IPS-18c (cell line): Measurements from ENCODE around the gene BBS9.
"Not testable (repeated sequence)": the region's sequence is repeated elsewhere in the genome, so short reads cannot be mapped to it uniquely, and the experiment has no call there.

ENCODE experiments used
- H3K4me3 ChIP-seq: 2 replicates; pipeline ENCODE4 v1.7.0; 2013; ENCODE audit warnings: low read depth, mild to moderate bottlenecking, low read length, moderate library complexity; ENCODE audit not compliant: insufficient read depth
- H3K9me3 ChIP-seq: one replicate; pipeline ENCODE4 v1.6.1; 2013; ENCODE audit warnings: mild to moderate bottlenecking, low read length, moderate library complexity; ENCODE audit not compliant: control insufficient read depth, insufficient read depth

Gene BBS9

GRCh38 chr7:33299425-33299824 lies 170.1 kb downstream of the BBS9 start:
- no peak overlapping the region for H3K4me3 ChIP-seq
- H3K9me3 ChIP-seq: no peaks in the 10 kb centered on the region

- Histone ChIP-seq H3K4me3 (no peak overlapping the region), H3K9me3 (no peaks in the 10 kb centered on the region)
Measured at GRCh38 chr7:33300131-33300530, 170.8 kb downstream of the BBS9 start.

DNA sequence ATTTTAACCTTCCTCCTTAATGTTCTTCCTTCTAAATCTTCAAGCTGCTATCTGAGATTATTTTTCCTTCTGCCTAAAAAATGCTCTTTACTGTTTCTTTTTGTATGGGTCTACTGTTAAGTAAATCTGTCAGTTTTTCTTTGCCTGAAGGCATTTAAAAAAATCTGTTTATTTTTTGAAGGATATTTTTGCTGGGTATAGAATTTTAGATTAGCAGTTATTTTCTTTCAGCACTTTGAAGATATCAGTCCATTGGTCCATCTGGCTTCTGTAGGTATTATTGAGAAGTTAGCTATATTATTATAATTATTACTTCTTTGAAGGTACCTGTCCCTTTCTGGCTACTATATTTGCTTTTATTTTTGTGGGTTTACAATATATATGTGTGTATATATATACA lies 171.4 kb downstream of the BBS9 start:
- Histone ChIP-seq H3K9me3 (no peaks in the 10 kb centered on the region), H3K4me3 (no peak overlapping the region)

DNA sequence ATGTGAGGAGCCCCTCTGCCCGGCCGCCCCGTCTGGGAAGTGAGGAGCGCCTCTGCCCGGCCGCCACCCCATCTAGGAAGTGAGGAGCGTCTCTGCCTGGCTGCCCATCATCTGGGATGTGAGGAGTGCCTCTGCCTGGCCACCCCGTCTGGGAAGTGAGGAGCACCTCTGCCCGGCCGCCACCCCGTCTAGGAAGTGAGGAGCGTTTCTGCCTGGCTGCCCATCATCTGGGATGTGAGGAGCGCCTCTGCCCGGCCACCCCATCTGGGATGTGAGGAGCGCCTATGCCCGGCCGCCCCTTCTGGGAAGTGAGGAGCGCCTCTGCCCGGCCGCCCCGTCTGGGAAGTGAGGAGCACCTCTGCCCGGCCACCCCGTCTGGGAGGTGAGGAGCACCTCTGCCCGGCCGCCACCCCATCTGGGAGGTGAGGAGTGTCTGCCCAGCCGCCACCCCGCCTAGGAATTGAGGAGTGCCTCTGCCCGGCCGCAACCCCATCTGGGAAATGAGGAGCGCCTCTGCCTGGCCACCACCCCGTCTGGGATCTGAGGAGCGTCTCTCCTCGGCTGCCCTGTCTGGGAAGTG lies 174.7 kb downstream of the BBS9 start:
- H3K4me3 ChIP-seq, H3K9me3 ChIP-seq: not testable (repeated sequence)

- Histone ChIP-seq H3K9me3 (no peaks in the 10 kb centered on the region), H3K4me3 (no peak overlapping the region)
Measured at GRCh38 chr7:33307205-33307604, 177.8 kb downstream of the BBS9 start.

- no peak overlapping the region for H3K4me3 ChIP-seq
- H3K9me3 ChIP-seq: no peaks in the 10 kb centered on the region
Measured at GRCh38 chr7:33310546-33310945, 181.2 kb downstream of the BBS9 start.

DNA sequence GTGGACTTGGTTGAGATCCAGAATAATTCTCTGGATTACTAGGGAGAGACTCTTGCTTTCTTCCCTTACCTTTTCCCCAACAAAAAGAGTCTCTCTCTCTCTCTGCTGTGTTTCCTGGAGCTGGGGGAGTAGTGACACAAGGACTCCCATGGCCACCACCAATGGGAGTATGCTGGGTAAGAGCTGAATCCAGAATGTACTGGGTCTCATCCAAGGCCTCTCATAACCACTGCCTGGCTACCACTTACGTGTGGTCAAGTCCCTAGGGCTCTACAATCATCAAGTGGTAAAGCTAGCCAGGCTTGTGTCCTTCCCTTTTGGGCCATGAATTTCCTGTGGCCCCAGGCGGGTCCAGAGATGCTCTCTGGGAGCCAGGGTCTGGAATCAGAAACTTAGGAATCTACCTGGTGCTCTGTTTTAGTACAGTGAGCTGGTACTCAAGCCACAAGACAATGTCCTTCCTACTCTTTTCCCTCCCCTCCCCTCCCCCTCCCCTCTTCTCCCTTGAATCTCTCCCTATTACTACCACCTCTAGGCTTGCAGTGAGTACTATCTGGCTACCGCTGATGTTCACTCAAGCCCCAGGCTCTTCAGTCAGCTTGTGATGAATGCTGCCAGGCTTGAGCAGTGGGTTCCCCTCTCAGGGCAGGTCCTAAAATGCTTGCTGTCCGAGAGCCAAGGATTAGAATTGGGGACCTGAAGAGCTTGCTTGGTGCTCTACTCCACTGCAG lies 196.6 kb downstream of the BBS9 start:
- no peaks in the 10 kb centered on the region for H3K9me3 ChIP-seq
- H3K4me3 ChIP-seq: no peak overlapping the region

- no peak overlapping the region for H3K4me3 ChIP-seq
Measured at GRCh38 chr7:33326485-33326848, 197.1 kb downstream of the BBS9 start.

DNA sequence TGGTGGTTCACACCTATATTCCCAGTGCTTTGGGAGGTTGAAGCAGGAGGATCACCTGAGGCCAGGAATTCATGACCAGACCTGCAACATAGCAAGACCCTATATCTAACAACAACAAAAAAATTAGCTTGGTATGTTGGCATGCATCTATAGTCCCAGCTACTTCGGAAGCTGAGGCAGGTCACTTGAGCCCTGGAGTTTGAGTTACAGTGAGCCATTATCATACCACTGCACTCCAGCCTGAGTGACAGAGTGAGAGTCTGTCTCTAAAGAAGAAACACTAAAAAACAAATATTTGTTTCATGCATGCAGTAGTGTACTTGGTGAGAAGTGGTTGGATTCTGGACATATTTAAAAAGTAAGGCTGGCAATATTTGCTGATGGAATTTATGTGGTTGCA lies 198.1 kb downstream of the BBS9 start:
- H3K4me3 ChIP-seq: no peak overlapping the region
- H3K9me3 ChIP-seq: no peaks in the 10 kb centered on the region

More at GRCh38 chr7:33326485-33326848, 197.1 kb downstream of the BBS9 start:
- no peaks in the 10 kb centered on the region for H3K9me3 ChIP-seq

- H3K4me3 ChIP-seq: no peak overlapping the region
- no peaks in the 10 kb centered on the region for H3K9me3 ChIP-seq
Measured at GRCh38 chr7:33334349-33334748, 205.0 kb downstream of the BBS9 start.

- H3K4me3 ChIP-seq: no peak overlapping the region
- H3K9me3 ChIP-seq: no peaks in the 10 kb centered on the region
Measured at GRCh38 chr7:33336820-33337219, 207.5 kb downstream of the BBS9 start.

GRCh38 chr7:33339074-33339790 lies 209.9 kb downstream of the BBS9 start:
- Histone ChIP-seq H3K9me3 (no peaks in the 10 kb centered on the region), H3K4me3 (no peak overlapping the region)

DNA sequence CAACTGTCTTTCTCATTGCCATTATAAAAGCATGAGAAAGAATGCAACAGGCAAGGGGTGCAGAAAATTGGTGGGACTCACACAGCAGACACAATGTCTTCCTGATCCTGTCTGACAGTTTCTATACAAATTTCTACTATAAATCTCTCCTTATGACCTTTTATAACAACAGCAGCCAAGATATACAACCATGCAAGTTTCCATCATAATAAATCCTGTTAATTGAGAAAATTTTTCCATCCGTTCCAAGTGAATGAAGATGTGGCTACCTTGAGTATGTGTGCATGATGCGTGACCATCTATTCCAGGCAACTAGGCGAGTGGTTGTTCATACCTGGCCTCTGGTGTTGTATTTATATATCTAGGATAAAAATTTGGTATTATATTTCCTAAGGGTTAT lies 216.7 kb downstream of the BBS9 start:
- no peaks in the 10 kb centered on the region for H3K9me3 ChIP-seq
- no peak overlapping the region for H3K4me3 ChIP-seq

GRCh38 chr7:33350577-33350976 lies 221.2 kb downstream of the BBS9 start:
- no peaks in the 10 kb centered on the region for H3K9me3 ChIP-seq

GRCh38 chr7:33351709-33352108 lies 222.3 kb downstream of the BBS9 start:
- no peak overlapping the region for H3K4me3 ChIP-seq
- H3K9me3 ChIP-seq: no peaks in the 10 kb centered on the region

More at GRCh38 chr7:33350577-33350976, 221.2 kb downstream of the BBS9 start:
- H3K4me3 ChIP-seq: no peak overlapping the region

- H3K9me3 ChIP-seq: no peaks in the 10 kb centered on the region
- no peak overlapping the region for H3K4me3 ChIP-seq
Measured at GRCh38 chr7:33354201-33354600, 224.8 kb downstream of the BBS9 start.

- no peaks in the 10 kb centered on the region for H3K9me3 ChIP-seq
- no peak overlapping the region for H3K4me3 ChIP-seq
Measured at GRCh38 chr7:33355386-33355785, 226.0 kb downstream of the BBS9 start.

DNA sequence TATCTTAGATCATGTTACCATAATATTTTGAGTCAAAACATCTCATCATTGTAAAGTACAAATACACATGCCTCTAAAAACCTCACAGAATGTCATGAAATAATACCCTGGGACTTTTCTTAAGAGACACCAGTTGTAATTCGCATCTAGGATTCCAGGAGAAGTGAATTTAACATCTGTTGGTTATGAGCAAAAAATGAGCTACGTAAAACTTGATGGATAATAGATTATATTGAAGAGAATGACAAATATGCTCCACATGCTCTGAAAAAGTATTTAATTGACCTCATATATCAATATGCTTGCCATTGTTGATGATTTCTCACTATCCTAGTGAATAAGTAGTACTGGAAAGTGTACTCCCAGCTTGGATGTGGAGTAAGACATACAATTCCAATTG lies 227.0 kb downstream of the BBS9 start:
- H3K9me3 ChIP-seq: no peaks in the 10 kb centered on the region
- H3K4me3 ChIP-seq: no peak overlapping the region
